ENCODE measurements around the gene CLEC4M. TPM values are rescaled to one million over a fixed set of nuclear protein-coding genes. Genes with fewer than 3 reads are reported as not detected.

The CLEC4M gene
- total and polyA plus RNA-seq, 7 donors = under 0.01 to 1.4 (median 0.82) TPM; not detected in 4

- 89 to 94% methylated on average over 1 of the region's 1 CpG for WGBS, 2 donors
- no peak overlapping the region for H3K27ac ChIP-seq
- H3K27me3 ChIP-seq = peaks cover 0 to 24% (median 0%) of the 10 kb centered on the region in 3 donors
- H3K9me3 ChIP-seq = peaks cover 5 to 15% (median 7%) of the 10 kb centered on the region in 4 donors
- no peak overlapping the region for H3K4me3 ChIP-seq
- intact Hi-C loops (cut with DNase I) = no loop called here
- H3K36me3 ChIP-seq = no peaks in the 10 kb centered on the region
- no peaks in the 10 kb centered on the region for H3K4me1 ChIP-seq
- DNase-seq = no peak
- TF ChIP-seq POLR2AphosphoS5 (IDR thresholded peaks at IDR 0.05) (no peak), POLR2A (IDR thresholded peaks at IDR 0.05) (no peak), CTCF (IDR thresholded peaks at IDR 0.05) (no peak)
Measured at GRCh38 chr19:7817801-7818200, 54.8 kb downstream of the CLEC4M start.

- TF ChIP-seq POLR2AphosphoS5 (IDR thresholded peaks at IDR 0.05) = no peak
- no peak for TF ChIP-seq POLR2A (IDR thresholded peaks at IDR 0.05)
- TF ChIP-seq EP300 (IDR thresholded peaks at IDR 0.05) = no peak
- TF ChIP-seq CTCF (IDR thresholded peaks at IDR 0.05) = no peak
- peaks cover 0 to 24% (median 0%) of the 10 kb centered on the region in 3 donors for H3K27me3 ChIP-seq
- no peaks in the 10 kb centered on the region for H3K36me3 ChIP-seq
- H3K27ac ChIP-seq = no peak overlapping the region
- intact Hi-C loops (cut with DNase I) = no loop called here
- 49 to 86% methylated on average over 2 of the region's 2 CpGs for WGBS, 2 donors
- DNase-seq = no peak
- peaks cover 5 to 13% (median 7%) of the 10 kb centered on the region in 4 donors for H3K9me3 ChIP-seq
- H3K4me1 ChIP-seq = no peaks in the 10 kb centered on the region
- no peak overlapping the region for H3K4me3 ChIP-seq
Measured at GRCh38 chr19:7818806-7819205, 55.8 kb downstream of the CLEC4M start.

Other genes with a start within 250 kb of the CLEC4M start
- gene ZNF358, start 247.1 kb upstream of the CLEC4M start, total RNA-seq = 100 to 1,000 TPM in 1 of 4 donors, 10 to 100 TPM in 3; 64.5 to 120 (median 69.6) TPM
- 10 to 100 TPM; 29.3 to 52.9 (median 31.9) TPM for gene ZNF358, start 247.1 kb upstream of the CLEC4M start, polyA plus RNA-seq
- gene MCOLN1, start 240.6 kb upstream of the CLEC4M start, total RNA-seq = 10 to 100 TPM; 15.5 to 21.3 (median 17.1) TPM
- gene MCOLN1, start 240.6 kb upstream of the CLEC4M start, polyA plus RNA-seq = 10 to 100 TPM; 16.0 to 23.7 (median 16.8) TPM
- gene PNPLA6, start 227.5 kb upstream of the CLEC4M start, total RNA-seq = 10 to 100 TPM; 35.2 to 77.0 (median 44.1) TPM
- 10 to 100 TPM; 13.6 to 76.3 (median 15.0) TPM for gene PNPLA6, start 227.5 kb upstream of the CLEC4M start, polyA plus RNA-seq
- gene CAMSAP3, start 167.4 kb upstream of the CLEC4M start, total RNA-seq = under 1 TPM in 3 of 4 donors, not detected in 1; under 0.01 to 0.28 (median 0.27) TPM
- gene CAMSAP3, start 167.4 kb upstream of the CLEC4M start, polyA plus RNA-seq = 10 to 100 TPM; 15.6 to 37.2 (median 26.8) TPM
- 10 to 100 TPM; 29.5 to 38.3 (median 33.8) TPM for gene XAB2, start 133.7 kb upstream of the CLEC4M start, total RNA-seq
- 10 to 100 TPM in 2 of 3 donors, 1 to 10 TPM in 1; 9.7 to 29.9 (median 13.8) TPM for gene XAB2, start 133.7 kb upstream of the CLEC4M start, polyA plus RNA-seq
- 10 to 100 TPM; 10.8 to 37.1 (median 30.1) TPM for gene PET100, start 133.4 kb upstream of the CLEC4M start, total RNA-seq
- 10 to 100 TPM; 63.3 to 70.9 (median 68.7) TPM for gene PET100, start 133.4 kb upstream of the CLEC4M start, polyA plus RNA-seq
- not detected for gene PCP2, start 129.5 kb upstream of the CLEC4M start, total RNA-seq
- 1 to 10 TPM in 1 of 3 donors, not detected in 2; 1.0 TPM for gene PCP2, start 129.5 kb upstream of the CLEC4M start, polyA plus RNA-seq
- 1 to 10 TPM; 5.9 to 9.3 (median 7.6) TPM for gene STXBP2, start 126.1 kb upstream of the CLEC4M start, total RNA-seq
- 100 to 1,000 TPM; 117 to 163 (median 132) TPM for gene STXBP2, start 126.1 kb upstream of the CLEC4M start, polyA plus RNA-seq
- gene RETN, start 94.2 kb upstream of the CLEC4M start, total RNA-seq = not detected
- 10 to 100 TPM in 1 of 3 donors, 1 to 10 TPM in 2; 3.6 to 38.1 (median 8.6) TPM for gene RETN, start 94.2 kb upstream of the CLEC4M start, polyA plus RNA-seq
- gene MCEMP1, start 86.2 kb upstream of the CLEC4M start, total RNA-seq = under 1 TPM in 3 of 4 donors, not detected in 1; 0.36 to 0.49 (median 0.41) TPM
- gene MCEMP1, start 86.2 kb upstream of the CLEC4M start, polyA plus RNA-seq = 1 to 10 TPM in 2 of 3 donors, under 1 TPM in 1; 0.51 to 2.8 (median 1.8) TPM
- gene TRAPPC5, start 82.4 kb upstream of the CLEC4M start, total RNA-seq = 10 to 100 TPM; 32.8 to 89.6 (median 50.5) TPM
- 10 to 100 TPM; 55.3 to 75.5 (median 55.9) TPM for gene TRAPPC5, start 82.4 kb upstream of the CLEC4M start, polyA plus RNA-seq
- 1 to 10 TPM in 1 of 4 donors, under 1 TPM in 3; 0.27 to 2.5 (median 0.61) TPM for gene FCER2, start 61.1 kb upstream of the CLEC4M start, total RNA-seq
- gene FCER2, start 61.1 kb upstream of the CLEC4M start, polyA plus RNA-seq = 10 to 100 TPM in 1 of 3 donors, under 1 TPM in 1, not detected in 1; 0.46 to 14.7 TPM
- gene CLEC4G, start 31.1 kb upstream of the CLEC4M start, total RNA-seq = 1 to 10 TPM; 1.4 to 3.6 (median 3.1) TPM
- under 1 TPM in 2 of 3 donors, not detected in 1; 0.45 to 0.46 TPM for gene CLEC4G, start 31.1 kb upstream of the CLEC4M start, polyA plus RNA-seq
- gene CD209, start 15.7 kb upstream of the CLEC4M start, total RNA-seq = 1 to 10 TPM; 1.4 to 6.4 (median 5.6) TPM
- gene CD209, start 15.7 kb upstream of the CLEC4M start, polyA plus RNA-seq = 10 to 100 TPM in 1 of 3 donors, 1 to 10 TPM in 2; 2.9 to 12.3 (median 3.6) TPM
- gene EVI5L, start 67.0 kb downstream of the CLEC4M start, total RNA-seq = 10 to 100 TPM in 3 of 4 donors, 1 to 10 TPM in 1; 8.4 to 18.6 (median 12.5) TPM
- gene EVI5L, start 67.0 kb downstream of the CLEC4M start, polyA plus RNA-seq = 10 to 100 TPM in 1 of 3 donors, 1 to 10 TPM in 2; 5.3 to 11.4 (median 6.0) TPM
- gene PRR36, start 111.1 kb downstream of the CLEC4M start, total RNA-seq = not detected
- gene PRR36, start 111.1 kb downstream of the CLEC4M start, polyA plus RNA-seq = under 1 TPM in 2 of 3 donors, not detected in 1; under 0.01 to 0.23 TPM
- not detected for gene LRRC8E, start 125.3 kb downstream of the CLEC4M start, total RNA-seq
- 1 to 10 TPM in 2 of 3 donors, under 1 TPM in 1; 0.23 to 1.2 (median 1.2) TPM for gene LRRC8E, start 125.3 kb downstream of the CLEC4M start, polyA plus RNA-seq
- 10 to 100 TPM; 12.5 to 20.2 (median 17.4) TPM for gene MAP2K7, start 140.6 kb downstream of the CLEC4M start, total RNA-seq
- 10 to 100 TPM; 15.6 to 27.8 (median 15.7) TPM for gene MAP2K7, start 140.6 kb downstream of the CLEC4M start, polyA plus RNA-seq
- 1 to 10 TPM in 1 of 4 donors, not detected in 3; 1.8 TPM for gene TGFBR3L, start 151.6 kb downstream of the CLEC4M start, total RNA-seq
- gene TGFBR3L, start 151.6 kb downstream of the CLEC4M start, polyA plus RNA-seq = not detected
- 10 to 100 TPM; 20.3 to 31.2 (median 27.8) TPM for gene SNAPC2, start 157.1 kb downstream of the CLEC4M start, total RNA-seq
- gene SNAPC2, start 157.1 kb downstream of the CLEC4M start, polyA plus RNA-seq = 10 to 100 TPM; 11.6 to 19.5 (median 16.8) TPM
- 10 to 100 TPM; 25.3 to 92.2 (median 38.8) TPM for gene CTXN1, start 162.9 kb downstream of the CLEC4M start, total RNA-seq
- gene CTXN1, start 162.9 kb downstream of the CLEC4M start, polyA plus RNA-seq = 1 to 10 TPM in 1 of 3 donors, under 1 TPM in 2; 0.60 to 2.2 (median 0.92) TPM
- gene TIMM44, start 180.4 kb downstream of the CLEC4M start, total RNA-seq = 10 to 100 TPM; 51.7 to 80.1 (median 78.6) TPM
- 10 to 100 TPM; 33.0 to 72.4 (median 38.8) TPM for gene TIMM44, start 180.4 kb downstream of the CLEC4M start, polyA plus RNA-seq
- gene ELAVL1, start 242.4 kb downstream of the CLEC4M start, total RNA-seq = 10 to 100 TPM; 15.8 to 20.3 (median 17.1) TPM
- gene ELAVL1, start 242.4 kb downstream of the CLEC4M start, polyA plus RNA-seq = 10 to 100 TPM; 21.6 to 31.0 (median 22.4) TPM